Measurements from ENCODE around the gene MMP24. TPM values are rescaled to one million over a fixed set of nuclear protein-coding genes. Genes with fewer than 3 reads are reported as not detected.
A peak's percentile ranks its signal among the peaks of the same experiment; 100 is the strongest.

Gene MMP24
- polyA plus RNA-seq, 6 donors from 2014 or later: 0.05 to 0.09 (median 0.08) TPM; not detected in 1

DNA sequence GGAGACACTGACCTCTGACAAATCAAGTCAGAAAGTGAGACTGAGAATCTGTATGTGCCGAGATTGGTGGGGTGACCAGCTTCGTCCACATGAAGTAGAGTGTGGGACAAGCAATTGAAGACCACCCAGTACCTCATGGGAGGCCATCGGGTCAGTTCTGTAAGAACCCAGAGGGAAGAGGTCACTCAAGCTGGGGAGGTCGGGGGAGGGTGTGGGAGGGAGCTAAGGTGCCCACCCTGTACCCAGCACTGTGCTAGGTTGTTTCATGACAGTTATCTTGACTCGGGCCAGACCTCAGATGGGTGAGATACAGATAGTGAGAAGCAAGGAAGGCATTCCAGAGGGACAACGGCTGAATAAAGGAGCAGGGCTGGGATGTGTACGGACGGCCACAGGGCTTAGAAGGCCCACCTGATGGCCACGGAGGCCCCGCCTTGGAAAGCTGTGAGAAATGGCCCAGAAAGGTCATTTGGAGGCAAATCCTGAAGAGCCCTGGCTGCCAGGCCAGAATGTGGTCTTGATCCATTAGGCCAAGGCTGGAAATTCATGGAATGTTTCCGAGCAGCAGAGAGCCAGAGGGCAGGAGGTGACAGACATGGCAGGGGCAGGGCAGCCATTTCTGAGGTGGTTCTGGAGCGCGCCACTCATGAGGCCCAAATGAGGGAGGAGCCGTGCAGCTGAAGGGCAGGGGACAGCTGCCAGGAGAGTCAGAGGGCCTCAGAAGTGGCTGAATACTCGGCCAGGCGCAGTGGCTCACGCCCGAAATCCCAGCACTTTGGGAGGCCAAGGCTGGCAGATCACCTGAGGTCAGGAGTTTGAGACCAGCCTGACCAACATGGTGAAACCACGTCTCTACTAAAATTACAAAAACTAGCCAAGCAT lies 43.8 kb downstream of the MMP24 start:
- Mint-ChIP-seq H3K36me3 (peaks cover 0 to 12% of the 10 kb centered on the region in 2 donors), H3K27ac (peak overlapping the region in 3 of 6 donors; percentile 16 to 50 (median 36)), H3K9me3 (no peaks in the 10 kb centered on the region), H3K4me3 (peak overlapping the region in 1 of 8 donors; percentile 16), H3K27me3 (no peaks in the 10 kb centered on the region), H3K4me1 (peaks cover 4 to 13% (median 6%) of the 10 kb centered on the region in 3 donors)
- DNase-seq (no peak), ATAC-seq (ENCODE audit: low read depth in 2 of 2) (no peak)

DNA sequence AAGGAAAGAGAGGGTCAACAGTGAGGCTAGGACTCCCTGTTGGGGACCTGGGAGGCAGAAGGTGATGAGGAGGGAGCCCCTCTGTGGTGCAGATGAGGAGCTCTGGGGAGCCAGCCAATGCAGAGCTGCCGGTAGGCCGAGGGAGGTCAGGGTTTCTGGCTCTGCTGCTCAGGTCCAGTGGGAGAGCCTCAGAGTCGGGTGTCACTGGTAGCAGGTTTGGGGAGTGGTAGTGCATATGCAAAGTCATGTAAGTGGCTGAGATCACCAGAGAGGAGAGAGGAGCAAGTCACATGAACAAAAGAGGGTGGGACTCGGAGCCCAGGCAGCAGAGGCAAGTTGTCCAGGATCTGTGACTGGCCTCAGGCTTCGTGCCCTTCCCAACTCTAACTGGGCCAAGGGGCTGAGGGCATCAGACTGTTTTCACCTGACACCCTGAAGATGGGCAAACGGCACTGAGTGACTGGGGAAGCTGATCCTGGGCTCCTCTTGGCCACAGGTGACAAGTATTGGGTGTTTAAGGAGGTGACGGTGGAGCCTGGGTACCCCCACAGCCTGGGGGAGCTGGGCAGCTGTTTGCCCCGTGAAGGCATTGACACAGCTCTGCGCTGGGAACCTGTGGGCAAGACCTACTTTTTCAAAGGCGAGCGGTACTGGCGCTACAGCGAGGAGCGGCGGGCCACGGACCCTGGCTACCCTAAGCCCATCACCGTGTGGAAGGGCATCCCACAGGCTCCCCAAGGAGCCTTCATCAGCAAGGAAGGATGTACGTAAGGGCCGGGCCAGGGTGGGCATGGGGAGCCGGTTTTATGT lies 44.8 kb downstream of the MMP24 start:
- Mint-ChIP-seq H3K4me3 (no peak overlapping the region), H3K4me1 (peaks cover 6 to 13% (median 12%) of the 10 kb centered on the region in 3 donors), H3K27ac (peak overlapping the region in 1 of 6 donors; percentile 65), H3K36me3 (peaks cover 0 to 11% of the 10 kb centered on the region in 2 donors), H3K9me3 (no peaks in the 10 kb centered on the region), H3K27me3 (no peaks in the 10 kb centered on the region)
- ATAC-seq (ENCODE audit: low read depth in 2 of 2): no peak
- no peak for DNase-seq

DNA sequence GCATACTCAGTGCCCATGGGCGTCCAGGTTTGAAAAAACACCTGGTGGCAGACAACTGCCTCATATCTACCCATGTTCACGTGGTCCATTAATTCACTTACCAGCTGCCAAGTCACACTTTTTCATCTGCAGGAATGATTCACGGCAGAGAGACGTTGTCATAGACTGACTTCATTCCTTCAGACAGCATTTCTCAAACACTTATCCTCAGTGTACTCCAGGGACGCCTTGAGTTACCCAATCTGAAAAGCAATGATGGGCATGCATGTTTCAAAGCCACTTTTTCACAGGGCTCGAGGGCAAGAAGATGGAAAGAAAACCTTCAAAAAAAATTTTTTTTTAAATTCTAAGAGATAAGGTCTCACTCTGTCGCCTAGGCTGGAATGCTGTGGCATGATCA lies 45.4 kb downstream of the MMP24 start:
- H3K27ac Mint-ChIP-seq: no peak overlapping the region

DNA sequence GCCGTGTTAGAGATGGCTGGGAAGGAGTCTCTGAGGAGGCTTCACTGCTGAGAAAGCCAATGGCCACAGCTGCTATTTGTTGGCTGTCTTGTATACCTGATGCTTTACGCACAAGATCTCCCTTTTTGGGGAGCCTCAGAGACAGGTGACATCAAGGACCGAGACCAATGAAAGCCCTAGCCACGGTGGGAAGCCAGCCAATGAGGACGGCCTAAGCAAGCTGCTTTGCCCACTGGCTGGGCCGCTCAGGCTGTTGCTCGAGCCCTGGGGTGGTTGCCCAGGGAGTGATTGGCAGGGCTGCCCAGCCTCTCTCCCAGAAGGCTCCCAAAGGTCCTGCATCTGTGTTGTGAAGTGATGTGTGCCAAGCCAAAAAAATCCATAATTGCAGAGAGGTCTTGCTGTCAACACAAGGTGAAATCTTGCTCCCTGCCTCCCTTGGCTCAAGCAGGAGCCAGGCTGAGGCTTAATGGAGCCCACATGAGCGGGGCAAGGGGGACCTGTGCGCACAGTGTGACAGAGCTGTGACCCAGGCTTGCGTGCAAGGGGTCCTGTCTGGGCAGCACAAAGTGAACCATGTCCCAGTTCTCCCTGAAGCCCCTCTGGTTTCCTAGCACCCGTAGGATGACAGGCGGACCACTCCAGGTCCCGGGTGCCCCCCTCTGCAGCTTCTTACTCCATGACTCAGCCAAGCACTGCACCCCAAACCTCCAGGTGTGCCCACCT lies 47.1 kb downstream of the MMP24 start:
- ATAC-seq (ENCODE audit: low read depth in 2 of 2) (no peak), DNase-seq (no peak)
- Mint-ChIP-seq H3K27me3 (no peaks in the 10 kb centered on the region), H3K4me1 (peaks cover 6 to 21% (median 8%) of the 10 kb centered on the region in 3 donors), H3K27ac (peak overlapping the region; percentile 36 to 87 (median 58)), H3K36me3 (peaks cover 0 to 7% of the 10 kb centered on the region in 2 donors), H3K9me3 (no peaks in the 10 kb centered on the region), H3K4me3 (peak overlapping the region in 2 of 8 donors; percentile 41 to 49)

More for the DNA sequence above, 45.4 kb downstream of the MMP24 start:
- no peaks in the 10 kb centered on the region for H3K9me3 Mint-ChIP-seq
- H3K27me3 Mint-ChIP-seq: no peaks in the 10 kb centered on the region
- peaks cover 7 to 16% (median 9%) of the 10 kb centered on the region in 3 donors for H3K4me1 Mint-ChIP-seq
- no peak for ATAC-seq (ENCODE audit: low read depth in 2 of 2)
- peaks cover 0 to 7% of the 10 kb centered on the region in 2 donors for H3K36me3 Mint-ChIP-seq
- no peak for DNase-seq
- H3K4me3 Mint-ChIP-seq: no peak overlapping the region

DNA sequence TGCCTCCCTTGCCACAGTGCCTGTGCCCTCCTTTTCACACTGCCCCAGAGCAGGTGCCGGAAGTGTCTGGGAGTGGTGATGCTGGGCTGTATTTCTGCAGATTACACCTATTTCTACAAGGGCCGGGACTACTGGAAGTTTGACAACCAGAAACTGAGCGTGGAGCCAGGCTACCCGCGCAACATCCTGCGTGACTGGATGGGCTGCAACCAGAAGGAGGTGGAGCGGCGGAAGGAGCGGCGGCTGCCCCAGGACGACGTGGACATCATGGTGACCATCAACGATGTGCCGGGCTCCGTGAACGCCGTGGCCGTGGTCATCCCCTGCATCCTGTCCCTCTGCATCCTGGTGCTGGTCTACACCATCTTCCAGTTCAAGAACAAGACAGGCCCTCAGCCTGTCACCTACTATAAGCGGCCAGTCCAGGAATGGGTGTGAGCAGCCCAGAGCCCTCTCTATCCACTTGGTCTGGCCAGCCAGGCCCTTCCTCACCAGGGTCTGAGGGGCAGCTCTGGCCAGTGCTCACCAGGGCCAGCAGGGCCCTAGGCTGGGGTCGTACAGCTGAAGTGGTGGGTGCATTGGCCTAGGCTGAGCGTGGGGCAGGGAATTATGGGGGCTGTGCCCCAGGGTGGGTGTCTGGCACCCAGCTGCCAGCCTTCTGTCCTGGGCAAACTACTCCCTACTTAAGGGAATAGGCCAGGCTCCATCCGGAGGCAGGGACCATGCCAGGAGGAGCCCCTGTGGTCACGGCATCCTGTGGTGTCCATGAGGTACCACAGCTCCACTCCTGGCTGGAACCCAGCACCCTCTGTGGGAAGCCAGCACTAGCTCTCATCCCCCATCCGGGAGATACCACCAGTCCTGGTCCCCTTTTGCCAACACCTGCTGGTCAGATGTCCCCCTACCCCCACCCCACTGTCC lies 47.9 kb downstream of the MMP24 start:
- no peak for DNase-seq
- Mint-ChIP-seq H3K36me3 (peaks cover 0 to 7% of the 10 kb centered on the region in 2 donors), H3K9me3 (no peaks in the 10 kb centered on the region), H3K4me1 (peaks cover 7 to 25% (median 12%) of the 10 kb centered on the region in 3 donors), H3K27ac (peak overlapping the region in 5 of 6 donors; percentile 36 to 74 (median 60)), H3K4me3 (peak overlapping the region in 1 of 8 donors; percentile 47), H3K27me3 (no peaks in the 10 kb centered on the region)
- ATAC-seq (ENCODE audit: low read depth in 2 of 2): no peak

DNA sequence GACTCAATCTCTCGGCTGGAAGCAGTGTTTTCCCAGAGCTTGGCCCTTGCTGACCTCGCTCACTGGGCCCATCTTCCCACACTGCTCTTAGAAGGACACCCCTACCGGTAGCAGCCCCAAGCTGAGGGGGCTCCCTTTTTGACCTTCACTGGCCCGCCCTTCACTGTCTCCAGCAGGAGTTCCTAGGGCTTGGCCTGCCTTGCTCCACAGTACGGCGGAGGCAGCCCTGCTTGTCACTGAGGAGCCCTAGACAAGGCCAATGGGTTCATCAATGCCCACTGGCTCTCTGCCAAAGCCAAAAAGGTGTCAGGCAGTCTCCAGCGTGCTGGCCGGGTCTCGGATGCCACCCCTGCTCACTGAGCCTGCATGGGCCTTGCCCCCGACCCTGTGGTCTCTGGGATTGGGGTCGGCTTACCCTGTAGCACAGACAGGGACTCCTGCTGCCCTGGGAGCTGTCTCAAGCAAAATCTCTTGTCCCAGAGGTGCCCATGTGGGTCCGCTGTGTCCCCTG lies 49.3 kb downstream of the MMP24 start:
- Mint-ChIP-seq H3K27me3 (no peaks in the 10 kb centered on the region), H3K27ac (peak overlapping the region in 5 of 6 donors; percentile 33 to 99 (median 97)), H3K4me3 (peak overlapping the region in 4 of 8 donors; percentile 25 to 99 (median 94)), H3K4me1 (peaks cover 18 to 35% (median 18%) of the 10 kb centered on the region in 3 donors), H3K9me3 (no peaks in the 10 kb centered on the region), H3K36me3 (peaks cover 7 to 13% of the 10 kb centered on the region in 2 donors)
- no peak for DNase-seq
- no peak for ATAC-seq (ENCODE audit: low read depth in 2 of 2)

DNA sequence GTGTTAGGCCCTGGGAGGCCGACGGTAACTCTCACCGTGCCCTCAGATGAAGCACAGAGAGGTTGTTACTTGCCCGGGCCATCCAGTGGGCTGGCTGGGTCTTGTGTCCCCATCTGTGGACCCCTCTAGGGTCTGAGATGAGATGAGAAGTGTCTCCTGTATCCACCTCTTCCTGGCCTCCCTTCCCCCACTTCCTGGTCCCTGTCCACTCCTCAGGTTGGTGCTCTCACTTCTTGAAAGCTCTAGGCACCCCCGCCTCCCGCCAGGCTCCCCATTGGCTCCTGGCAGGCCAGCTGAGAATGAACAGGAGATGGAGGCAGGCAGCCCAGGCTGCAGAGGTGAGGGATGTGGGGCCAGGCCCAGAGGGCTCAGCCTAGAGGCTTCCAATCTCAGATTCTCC lies 49.9 kb downstream of the MMP24 start:
- ATAC-seq (ENCODE audit: low read depth in 2 of 2) (no peak), DNase-seq (no peak)
- Mint-ChIP-seq H3K9me3 (no peaks in the 10 kb centered on the region), H3K4me1 (peaks cover 14 to 35% (median 18%) of the 10 kb centered on the region in 3 donors), H3K27me3 (no peaks in the 10 kb centered on the region), H3K27ac (peak overlapping the region; percentile 84 to 100 (median 98)), H3K4me3 (peak overlapping the region; percentile 42 to 99 (median 97)), H3K36me3 (peaks cover 7 to 8% of the 10 kb centered on the region in 2 donors)

- DNase-seq (no peak), ATAC-seq (ENCODE audit: low read depth in 2 of 2) (no peak)
- Mint-ChIP-seq H3K4me1 (peaks cover 14 to 37% (median 21%) of the 10 kb centered on the region in 3 donors), H3K36me3 (peaks cover 7 to 8% of the 10 kb centered on the region in 2 donors), H3K27ac (peak overlapping the region; percentile 97 to 100 (median 99)), H3K4me3 (peak overlapping the region; percentile 89 to 99 (median 98)), H3K27me3 (no peaks in the 10 kb centered on the region), H3K9me3 (no peaks in the 10 kb centered on the region)
These were observed 50.6 kb downstream of the MMP24 start for GRCh38 chr20:35277127-35277526.

- peak; percentile 86 to 87 for ATAC-seq (ENCODE audit: low read depth in 2 of 2)
- H3K27ac Mint-ChIP-seq: peak within 1 kb of the TSS; percentile 97 to 100 (median 99)
These were observed 51.3 kb downstream of the MMP24 start, which contains the start of gene MMP24OS for GRCh38 chr20:35277531-35278395. MMP24OS (minus strand) TSS chr20:35278122; CDS start chr20:35277929, 193 bp downstream.

DNA sequence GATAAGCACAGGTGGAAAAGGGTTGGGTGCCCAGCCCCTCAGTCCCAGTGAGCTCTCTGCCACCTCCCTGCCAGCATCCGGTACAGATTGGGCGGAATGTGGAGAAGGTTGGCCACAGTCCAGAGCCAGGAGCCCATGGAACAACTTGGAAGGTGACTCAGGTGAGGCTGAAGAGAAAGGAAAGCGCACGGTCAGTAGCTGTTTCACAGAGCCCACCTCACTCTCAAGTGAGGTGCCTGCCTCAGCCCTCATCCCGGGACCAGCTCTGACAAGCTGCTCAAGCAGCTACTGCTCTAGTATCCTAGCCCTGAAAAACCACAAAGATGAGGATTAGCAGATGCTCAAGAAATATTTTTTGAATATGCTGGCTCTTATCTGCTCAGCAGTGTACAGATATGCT lies 52.5 kb downstream of the MMP24 start:
- H3K4me1 Mint-ChIP-seq: peaks cover 24 to 49% (median 34%) of the 10 kb centered on the region in 3 donors
- H3K4me3 Mint-ChIP-seq: peak overlapping the region in 4 of 8 donors; percentile 26 to 96 (median 66)
- H3K9me3 Mint-ChIP-seq: no peaks in the 10 kb centered on the region
- peak overlapping the region; percentile 92 to 99 (median 98) for H3K27ac Mint-ChIP-seq
- no peaks in the 10 kb centered on the region for H3K27me3 Mint-ChIP-seq
- H3K36me3 Mint-ChIP-seq: peaks cover 7 to 8% of the 10 kb centered on the region in 2 donors
- DNase-seq: no peak
- ATAC-seq (ENCODE audit: low read depth in 2 of 2): no peak

More at GRCh38 chr20:35277531-35278395, 51.3 kb downstream of the MMP24 start, which contains the start of gene MMP24OS:
- peak within 1 kb of the TSS; percentile 89 to 99 (median 98) for H3K4me3 Mint-ChIP-seq
- DNase-seq: peak; percentile 91
- no peaks in the 10 kb centered on the region for H3K9me3 Mint-ChIP-seq
- H3K36me3 Mint-ChIP-seq: peaks cover 7 to 8% of the 10 kb centered on the region in 2 donors
- no peaks in the 10 kb centered on the region for H3K27me3 Mint-ChIP-seq
- H3K4me1 Mint-ChIP-seq: peaks cover 14 to 40% (median 24%) of the 10 kb centered on the region in 3 donors
